ENCODE measurements around the gene IRF6.

Gene IRF6

GRCh38 chr1:209805875-209806760, at the start of gene IRF6:
IRF6 (minus strand) TSS chr1:209806142; CDS start chr1:209801413, 4,729 bp downstream.
- ATAC-seq: peak; percentile 68
- peak; percentile 70 for DNase-seq

- no peak for DNase-seq
- ATAC-seq: no peak
These were observed 49.7 kb upstream of the IRF6 start for GRCh38 chr1:209855623-209856022.

- DNase-seq: no peak
- ATAC-seq: no peak
These were observed 49.1 kb upstream of the IRF6 start for GRCh38 chr1:209855006-209855405.

GRCh38 chr1:209854196-209854595, 48.3 kb upstream of the IRF6 start:
- no peak for ATAC-seq
- no peak for DNase-seq

GRCh38 chr1:209853676-209854075, 47.7 kb upstream of the IRF6 start:
- DNase-seq (no peak), ATAC-seq (no peak)

- DNase-seq: peak; percentile 46
- ATAC-seq: peak; percentile 43
These were observed 44.5 kb upstream of the IRF6 start for GRCh38 chr1:209850342-209850979.

- ATAC-seq (no peak), DNase-seq (no peak)
These were observed 43.4 kb upstream of the IRF6 start for GRCh38 chr1:209849388-209849787.

- DNase-seq: no peak
- ATAC-seq: no peak
These were observed 39.4 kb upstream of the IRF6 start for GRCh38 chr1:209845408-209845725.

- DNase-seq: no peak
These were observed 38.9 kb upstream of the IRF6 start for GRCh38 chr1:209844695-209845407.

GRCh38 chr1:209840611-209841010, 34.7 kb upstream of the IRF6 start:
- ATAC-seq (no peak), DNase-seq (no peak)

More at GRCh38 chr1:209844695-209845407, 38.9 kb upstream of the IRF6 start:
- ATAC-seq: no peak

GRCh38 chr1:209839875-209840546, 34.1 kb upstream of the IRF6 start:
- ATAC-seq: peak; percentile 85
- peak; percentile 33 for DNase-seq

GRCh38 chr1:209838537-209838936, 32.6 kb upstream of the IRF6 start:
- DNase-seq (no peak), ATAC-seq (no peak)

GRCh38 chr1:209837671-209838070, 31.7 kb upstream of the IRF6 start:
- DNase-seq: no peak
- ATAC-seq: no peak

GRCh38 chr1:209835782-209836298, 29.9 kb upstream of the IRF6 start:
- DNase-seq: peak; percentile 46
- ATAC-seq: peak; percentile 60

- DNase-seq (no peak), ATAC-seq (no peak)
These were observed 25.7 kb upstream of the IRF6 start for GRCh38 chr1:209831615-209832014.

- DNase-seq (no peak), ATAC-seq (no peak)
These were observed 24.8 kb upstream of the IRF6 start for GRCh38 chr1:209830722-209831121.

GRCh38 chr1:209829716-209830115, 23.8 kb upstream of the IRF6 start:
- ATAC-seq (no peak), DNase-seq (no peak)

GRCh38 chr1:209827384-209828262, 21.7 kb upstream of the IRF6 start, which contains the start of gene UTP25:
UTP25 (plus strand) TSS chr1:209827972; CDS start chr1:209828064, 92 bp downstream.
- DNase-seq (peak; percentile 92), ATAC-seq (peak; percentile 90)

- ATAC-seq (no peak), DNase-seq (no peak)
These were observed 19.9 kb upstream of the IRF6 start for GRCh38 chr1:209825591-209826434.

Data from stimulated activated naive CD8-positive, alpha-beta T cell treated with anti-CD3 and anti-CD28 coated beads, Interleukin-15, Interleukin-2, amounts not matched to agents 100 U/mL and 50 U/mL, for 24 hours (primary cell).